ENCODE measurements around the gene FAM131A.

GRCh38 chr3:184386047-184386806 is 48.8 kb downstream of the FAM131A start:
- TF ChIP-seq, protein P1, sequence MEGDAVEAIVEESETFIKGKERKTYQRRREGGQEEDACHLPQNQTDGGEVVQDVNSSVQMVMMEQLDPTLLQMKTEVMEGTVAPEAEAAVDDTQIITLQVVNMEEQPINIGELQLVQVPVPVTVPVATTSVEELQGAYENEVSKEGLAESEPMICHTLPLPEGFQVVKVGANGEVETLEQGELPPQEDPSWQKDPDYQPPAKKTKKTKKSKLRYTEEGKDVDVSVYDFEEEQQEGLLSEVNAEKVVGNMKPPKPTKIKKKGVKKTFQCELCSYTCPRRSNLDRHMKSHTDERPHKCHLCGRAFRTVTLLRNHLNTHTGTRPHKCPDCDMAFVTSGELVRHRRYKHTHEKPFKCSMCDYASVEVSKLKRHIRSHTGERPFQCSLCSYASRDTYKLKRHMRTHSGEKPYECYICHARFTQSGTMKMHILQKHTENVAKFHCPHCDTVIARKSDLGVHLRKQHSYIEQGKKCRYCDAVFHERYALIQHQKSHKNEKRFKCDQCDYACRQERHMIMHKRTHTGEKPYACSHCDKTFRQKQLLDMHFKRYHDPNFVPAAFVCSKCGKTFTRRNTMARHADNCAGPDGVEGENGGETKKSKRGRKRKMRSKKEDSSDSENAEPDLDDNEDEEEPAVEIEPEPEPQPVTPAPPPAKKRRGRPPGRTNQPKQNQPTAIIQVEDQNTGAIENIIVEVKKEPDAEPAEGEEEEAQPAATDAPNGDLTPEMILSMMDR (IDR thresholded peaks at IDR 0.05; ENCODE audit: poor library complexity), result no peak
- TF ChIP-seq EZH2phosphoT487 (IDR thresholded peaks at IDR 0.05; ENCODE audit: low read depth, severe bottlenecking, unreplicated experiment), result no peak

Measured in hepatocyte (in vitro differentiated cells).